ENCODE measurements around the gene NSMCE3.

- no peak for TF ChIP-seq CTCF (IDR thresholded peaks at IDR 0.05)
- TF ChIP-seq POLR2A (IDR thresholded peaks at IDR 0.05), result no peak
These were observed 8.9 kb upstream of the NSMCE3 start for GRCh38 chr15:29278436-29279105.

All from body of pancreas (tissue), 4 donors.